GM13977 (cell line): ENCODE data around the gene TMEM91.

ENCODE experiments used
- DNase-seq: peaks from one replicate; pipeline ENCODE4 v3.0.0; 2012; ENCODE audit warnings: low spot score
- CTCF ChIP-seq: IDR thresholded peaks from 2 replicates; pipeline ENCODE4 v1.5.1; 2012; ENCODE audit warnings: mild to moderate bottlenecking, control low read depth; ENCODE audit not compliant: insufficient read depth; ENCODE audit errors: extremely low read depth, missing control alignments
- in situ Hi-C: fragments of 300-500 bp; cut with MboI; formaldehyde crosslinking; loops from one replicate; pipeline ENCODE4 v1.12.0; 2022; ENCODE audit warnings: low sequenced_read_pairs, low pct_unique_long_range_greater_than_20kb, mixed read lengths, inconsistent platforms; ENCODE audit not compliant: unreplicated experiment

The TMEM91 gene

GRCh38 chr19:41392775-41393174, 16.4 kb downstream of the TMEM91 start:
- in situ Hi-C loops, result no loop called here
- no peak for TF ChIP-seq CTCF
- DNase-seq, result no peak

GRCh38 chr19:41395355-41395754, 19.0 kb downstream of the TMEM91 start:
- no peak for TF ChIP-seq CTCF
- in situ Hi-C loops, result no loop called here

DNA sequence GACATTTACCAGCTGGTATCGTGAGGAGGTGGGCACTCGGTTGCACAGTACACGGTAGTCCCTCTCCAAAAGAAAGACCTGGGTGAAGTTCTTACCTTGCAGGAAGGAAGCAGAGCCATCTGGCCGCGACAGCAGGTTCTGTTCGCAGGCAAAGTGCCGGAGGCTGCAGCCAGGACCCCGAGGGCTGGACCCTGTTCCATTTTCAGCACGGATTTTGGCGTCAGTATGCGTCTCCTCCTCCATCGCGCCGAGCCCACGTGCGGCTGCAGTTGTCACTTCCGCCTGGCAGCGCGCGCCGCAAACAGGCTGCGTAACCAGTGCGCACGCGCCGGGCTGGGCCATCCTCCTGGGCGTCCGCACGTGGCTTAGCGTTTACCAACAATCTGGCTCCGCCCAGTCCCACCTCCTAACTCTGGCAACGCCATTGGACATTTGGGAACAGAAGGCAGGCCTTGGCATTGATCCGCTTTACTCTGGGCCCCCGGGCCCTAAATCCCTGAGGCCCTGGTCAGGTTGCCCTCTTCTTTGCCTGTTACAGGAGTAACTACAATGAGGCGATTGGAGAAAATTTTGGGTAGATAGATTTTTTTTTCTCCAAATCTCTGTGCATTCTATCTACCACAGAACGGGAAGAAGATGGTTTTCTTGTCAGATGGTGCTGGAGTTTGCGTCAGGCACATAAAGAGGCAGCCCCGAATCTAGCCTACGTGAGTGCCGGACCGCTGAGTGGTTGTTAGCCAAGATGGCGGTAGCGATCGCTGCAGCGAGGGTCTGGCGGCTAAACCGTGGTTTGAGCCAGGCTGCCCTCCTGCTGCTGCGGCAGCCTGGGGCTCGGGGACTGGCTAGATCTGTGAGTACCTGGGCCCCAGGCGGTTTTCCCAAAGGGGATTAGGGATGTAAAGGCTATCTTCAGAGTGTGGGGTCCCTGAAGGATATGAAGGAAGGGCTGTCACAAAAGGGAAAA, 21.0 kb downstream of the TMEM91 start, which contains the start of the genes BCKDHA and EXOSC5:
BCKDHA (plus strand) TSS at position 733 of the 964 bp plus-strand sequence; CDS start at position 743, 10 bp downstream.
EXOSC5 (minus strand) TSS at position 274 of the 964 bp plus-strand sequence; CDS start at position 243, 31 bp downstream.
- in situ Hi-C loops, result no loop called here
- no peak for TF ChIP-seq CTCF
- DNase-seq, result peak; percentile 97

More at GRCh38 chr19:41395355-41395754, 19.0 kb downstream of the TMEM91 start:
- DNase-seq, result no peak

DNA sequence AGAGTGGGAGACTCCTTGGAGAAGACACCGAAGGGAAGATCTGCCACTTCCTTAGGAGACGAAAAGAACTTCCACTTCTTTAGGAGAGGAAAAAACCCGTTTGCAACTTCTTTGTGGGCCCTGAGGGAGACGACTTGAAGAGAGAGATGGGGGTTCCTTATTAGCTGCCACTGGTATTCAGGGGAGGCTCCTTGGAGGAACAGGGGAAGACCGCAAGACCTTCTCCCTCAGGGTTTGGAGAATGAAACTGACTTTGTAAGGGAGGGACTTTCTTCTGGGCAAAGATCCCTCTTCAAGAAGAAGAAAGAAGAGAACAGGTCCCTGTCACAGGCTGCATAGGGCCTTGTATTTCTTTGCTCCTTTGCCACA, 21.7 kb downstream of the TMEM91 start:
- TF ChIP-seq CTCF, result no peak
- in situ Hi-C loops, result no loop called here
- DNase-seq, result no peak

DNA sequence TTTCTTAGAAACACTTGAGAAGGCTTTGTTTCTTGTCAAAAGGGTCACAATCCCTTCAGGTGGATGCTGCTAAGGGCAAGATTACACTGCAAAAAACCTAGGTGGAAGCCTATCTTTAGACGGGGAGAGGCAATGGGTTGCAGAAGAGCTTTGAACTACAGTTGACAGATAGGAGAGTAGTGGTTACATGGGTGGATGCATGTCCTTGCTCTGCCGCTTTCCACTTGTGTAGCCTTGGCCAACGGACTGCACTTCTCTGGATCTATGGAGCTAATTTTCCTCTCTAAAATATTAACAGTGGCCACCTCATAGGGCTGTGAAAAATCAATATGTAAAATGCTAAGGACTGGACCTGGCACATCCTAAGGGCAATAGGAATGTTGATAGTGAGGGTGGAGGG, 22.3 kb downstream of the TMEM91 start:
- no peak for TF ChIP-seq CTCF
- DNase-seq, result no peak
- in situ Hi-C loops, result no loop called here

GRCh38 chr19:41399091-41399490, 22.8 kb downstream of the TMEM91 start:
- no peak for TF ChIP-seq CTCF
- DNase-seq, result no peak
- in situ Hi-C loops, result no loop called here
